SK-N-SH (cell line): Measurements from ENCODE around the gene PRKAA2. TPM values are rescaled to one million over a fixed set of nuclear protein-coding genes. Genes with fewer than 3 reads are reported as not detected.

Experiments
- CTCF ChIA-PET: fragments of 300-600, 350-600 bp; formaldehyde crosslinking; extraction: SDS; loops from one replicate; lab custom pipeline; 2021; lab: Yijun Ruan, JAX
- POLR2A ChIA-PET: fragments of 350-600 bp; sonication (Branson Sonifier 250); formaldehyde crosslinking; extraction: SDS; loops from one replicate; lab custom pipeline; 2020; ENCODE audit warnings: antibody characterized with exemption, inconsistent platforms; lab: Yijun Ruan, JAX
- DNase-seq: peaks from one replicate; pipeline ENCODE4 v3.0.0; 2012
- H2AFZ ChIP-seq: fragments of 200-600 bp; sonication (generic); 2 replicates; pipeline ENCODE4 v1.8.1; 2016; ENCODE audit warnings: antibody characterized with exemption, mild to moderate bottlenecking, low read depth
- H3F3A ChIP-seq: fragments of 200-600 bp; sonication (generic); replicated peaks from 2 replicates; pipeline ENCODE3; 2016; ENCODE audit warnings: antibody characterized with exemption, mild to moderate bottlenecking; ENCODE audit not compliant: insufficient read depth
- H3K27ac ChIP-seq, 2 experiments: fragments of 200-500 bp in 1 of 2; fragments of 200-600 bp in 1 of 2; sonication (Bioruptor generic) in 1 of 2; sonication (generic), shearing (Covaris generic) in 1 of 2; 2 replicates each; pipeline versions ENCODE4 v1.5.1 to v1.6.1; 2014 to 2016; ENCODE audit warnings: low read depth in 2 of 2, inconsistent platforms in 1 of 2, low read length in 1 of 2, mild to moderate bottlenecking in 1 of 2, mixed read lengths in 1 of 2
- H3K27me3 ChIP-seq: fragments of 200-600 bp; sonication (generic), shearing (Covaris generic); 2 replicates; pipeline ENCODE4 v1.6.1; 2016; ENCODE audit warnings: mixed run types; ENCODE audit not compliant: insufficient read depth
- H3K36me3 ChIP-seq, 2 experiments: fragments of 200-500 bp in 1 of 2; fragments of 200-600 bp in 1 of 2; sonication (Bioruptor generic) in 1 of 2; sonication (generic) in 1 of 2; replicated peaks in 1 of 2; 2 replicates each; pipeline versions ENCODE3 to v1.5.1; 2014 to 2016; ENCODE audit warnings: low read length in 1 of 2, mild to moderate bottlenecking in 1 of 2; ENCODE audit not compliant: insufficient read depth in 2 of 2, control insufficient read depth in 1 of 2
- H3K4me1 ChIP-seq, 2 experiments: fragments of 200-500 bp in 1 of 2; fragments of 200-600 bp in 1 of 2; sonication (Bioruptor generic) in 1 of 2; sonication (generic), shearing (Covaris generic) in 1 of 2; 2 replicates each; pipeline versions ENCODE4 v1.5.1 to v1.6.1; 2014 to 2016; ENCODE audit warnings: low read depth in 1 of 2, low read length in 1 of 2, mixed run types in 1 of 2; ENCODE audit not compliant: insufficient read depth in 2 of 2, control insufficient read depth in 1 of 2
- H3K4me2 ChIP-seq: fragments of 200-600 bp; sonication (generic), shearing (Covaris generic); 2 replicates; pipeline ENCODE4 v1.6.1; 2017; ENCODE audit warnings: mixed run types
- H3K4me3 ChIP-seq, 2 experiments: fragments of 200-500 bp in 1 of 2; fragments of 200-600 bp in 1 of 2; sonication (Bioruptor generic) in 1 of 2; sonication (generic), shearing (Covaris generic) in 1 of 2; 2 replicates each; pipeline versions ENCODE4 v1.5.1 to v1.8.1; 2014 to 2016; ENCODE audit warnings: low read depth in 2 of 2, inconsistent platforms in 1 of 2, low read length in 1 of 2, mild to moderate bottlenecking in 1 of 2, mixed read lengths in 1 of 2, moderate library complexity in 1 of 2
- H3K79me2 ChIP-seq: fragments of 200-600 bp; sonication (generic); 2 replicates; pipeline ENCODE4 v1.8.1; 2017; ENCODE audit warnings: mild to moderate bottlenecking; ENCODE audit not compliant: insufficient read depth
- H3K9ac ChIP-seq: fragments of 200-600 bp; sonication (generic); 2 replicates; pipeline ENCODE4 v1.6.1; 2017; ENCODE audit warnings: mixed run types
- H3K9me2 ChIP-seq: fragments of 200-600 bp; sonication (generic); 2 replicates; pipeline ENCODE4 v1.6.1; 2017; ENCODE audit warnings: mixed run types
- H3K9me3 ChIP-seq: fragments of 200-600 bp; sonication (generic); 2 replicates; pipeline ENCODE4 v1.6.1; 2017; ENCODE audit warnings: mixed run types, mild to moderate bottlenecking, moderate library complexity
- H4K20me1 ChIP-seq: fragments of 200-600 bp; sonication (generic); 2 replicates; pipeline ENCODE4 v1.6.1; 2017; ENCODE audit warnings: mild to moderate bottlenecking, mixed run types; ENCODE audit not compliant: insufficient read depth
- EP300 ChIP-seq, 2 experiments: IDR thresholded peaks; 2 replicates each; pipeline versions ENCODE4 v1.4.0 to v1.6.1; 2012; ENCODE audit warnings: borderline replicate concordance in 1 of 2, low read depth in 1 of 2, low read length in 1 of 2
- FOSL2 ChIP-seq: IDR thresholded peaks from 2 replicates; pipeline ENCODE4 v1.4.0; 2012; ENCODE audit warnings: low read depth, mild to moderate bottlenecking, moderate library complexity, borderline replicate concordance
- FOXJ3 ChIP-seq: sonication (generic); formaldehyde crosslinking; IDR thresholded peaks from 2 replicates; pipeline ENCODE4 v1.5.1; 2020; ENCODE audit warnings: mild to moderate bottlenecking, missing genetic modification reagents
- GABPA ChIP-seq: IDR thresholded peaks from 2 replicates; pipeline ENCODE4 v1.4.0; 2012; ENCODE audit warnings: low read depth, mild to moderate bottlenecking
- JUND ChIP-seq: IDR thresholded peaks from 2 replicates; pipeline ENCODE4 v1.4.0; 2012
- TCF12 ChIP-seq: IDR thresholded peaks from 2 replicates; pipeline ENCODE4 v1.4.0; 2012
- TEAD4 ChIP-seq: IDR thresholded peaks from 2 replicates; pipeline ENCODE4 v1.4.0; 2012; ENCODE audit warnings: mild to moderate bottlenecking, borderline replicate concordance; ENCODE audit not compliant: insufficient read depth
- YY1 ChIP-seq: IDR thresholded peaks from 2 replicates; pipeline ENCODE4 v1.4.0; 2012; ENCODE audit warnings: low read depth, mild to moderate bottlenecking
- WGBS: methylation state at CpG from one replicate; pipeline ENCODE4 v1.1.6; 2017; ENCODE audit warnings: low lambda C conversion rate; 5-methylcytosine and 5-hydroxymethylcytosine counted together
- polyA plus RNA-seq, 3 experiments: library from polyadenylated mRNA; depleted of rRNA; stranded (reverse); fragments of >200 nt; gene quantifications; 2 replicates each; pipeline ENCODE4 v1.2.3, GENCODE V29; 2012
- TF ChIP-seq, protein P1 (sequence below): IDR thresholded peaks from 2 replicates; pipeline ENCODE4 v1.4.0; 2012; ENCODE audit warnings: low read depth, borderline replicate concordance
- TF ChIP-seq, protein P2 (sequence below): IDR thresholded peaks from 2 replicates; pipeline ENCODE4; 2012

PRKAA2 gene
- polyA plus RNA-seq, 1 of the 3 experiments (the other 2 are of a cell fraction) = 1.5 TPM

DNA sequence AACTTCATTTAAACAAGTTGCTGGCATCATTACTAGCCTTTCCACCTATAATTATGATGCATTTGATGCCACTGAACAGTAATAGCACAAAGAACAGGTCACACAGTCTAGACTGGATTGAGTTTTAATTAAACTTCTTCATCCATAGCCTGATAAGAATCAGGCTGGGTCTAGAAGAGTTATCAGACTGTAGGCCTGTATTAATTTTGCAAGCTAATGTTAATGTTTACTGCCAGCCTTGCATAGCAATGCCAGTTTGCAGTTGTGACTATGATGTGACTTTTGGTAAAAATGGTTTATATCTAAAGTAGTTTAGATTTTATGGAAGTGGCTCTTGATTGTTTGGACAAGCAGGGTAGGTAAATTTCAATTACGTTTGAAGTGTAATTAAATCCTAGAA is 68.0 kb downstream of the PRKAA2 start:
- H2AFZ ChIP-seq = no peak overlapping the region
- no peaks in the 10 kb centered on the region for H3K79me2 ChIP-seq
- no peak overlapping the region for H3K9ac ChIP-seq
- no peak for DNase-seq
- peaks cover 0 to 17% of the 10 kb centered on the region in 2 experiments; a peak in 3 of 4 replicates for H3K4me1 ChIP-seq
- H3F3A ChIP-seq = peaks cover 9% of the 10 kb centered on the region
- POLR2A ChIA-PET = no interaction called here
- no peaks in the 10 kb centered on the region for H3K9me2 ChIP-seq
- 94% methylated on average over 1 of the region's 1 CpG for WGBS
- CTCF ChIA-PET = interaction anchor here (1.0 to 1.9 kb wide), 2 partner anchors 108 to 1435 kb away, joined by 3 to 6 read pairs; no protein-coding TSS in a partner anchor
- H3K4me2 ChIP-seq = no peak overlapping the region
- no peak overlapping the region for H3K27ac ChIP-seq
- no peak overlapping the region for H3K4me3 ChIP-seq
- no peaks in the 10 kb centered on the region for H3K9me3 ChIP-seq
- TF ChIP-seq TCF12 (no peak), GABPA (no peak), EP300 (IDR thresholded peaks at IDR 0.05; ENCODE audit: borderline replicate concordance in 1 of 2, low read depth in 1 of 2, low read length in 1 of 2) (no peak), FOXJ3 (CRISPR knock-in tag) (no peak), TEAD4 (no peak), FOSL2 (no peak)
- TF ChIP-seq, protein P1, sequence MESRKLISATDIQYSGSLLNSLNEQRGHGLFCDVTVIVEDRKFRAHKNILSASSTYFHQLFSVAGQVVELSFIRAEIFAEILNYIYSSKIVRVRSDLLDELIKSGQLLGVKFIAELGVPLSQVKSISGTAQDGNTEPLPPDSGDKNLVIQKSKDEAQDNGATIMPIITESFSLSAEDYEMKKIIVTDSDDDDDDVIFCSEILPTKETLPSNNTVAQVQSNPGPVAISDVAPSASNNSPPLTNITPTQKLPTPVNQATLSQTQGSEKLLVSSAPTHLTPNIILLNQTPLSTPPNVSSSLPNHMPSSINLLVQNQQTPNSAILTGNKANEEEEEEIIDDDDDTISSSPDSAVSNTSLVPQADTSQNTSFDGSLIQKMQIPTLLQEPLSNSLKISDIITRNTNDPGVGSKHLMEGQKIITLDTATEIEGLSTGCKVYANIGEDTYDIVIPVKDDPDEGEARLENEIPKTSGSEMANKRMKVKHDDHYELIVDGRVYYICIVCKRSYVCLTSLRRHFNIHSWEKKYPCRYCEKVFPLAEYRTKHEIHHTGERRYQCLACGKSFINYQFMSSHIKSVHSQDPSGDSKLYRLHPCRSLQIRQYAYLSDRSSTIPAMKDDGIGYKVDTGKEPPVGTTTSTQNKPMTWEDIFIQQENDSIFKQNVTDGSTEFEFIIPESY = no peak
- TF ChIP-seq, protein P2, sequence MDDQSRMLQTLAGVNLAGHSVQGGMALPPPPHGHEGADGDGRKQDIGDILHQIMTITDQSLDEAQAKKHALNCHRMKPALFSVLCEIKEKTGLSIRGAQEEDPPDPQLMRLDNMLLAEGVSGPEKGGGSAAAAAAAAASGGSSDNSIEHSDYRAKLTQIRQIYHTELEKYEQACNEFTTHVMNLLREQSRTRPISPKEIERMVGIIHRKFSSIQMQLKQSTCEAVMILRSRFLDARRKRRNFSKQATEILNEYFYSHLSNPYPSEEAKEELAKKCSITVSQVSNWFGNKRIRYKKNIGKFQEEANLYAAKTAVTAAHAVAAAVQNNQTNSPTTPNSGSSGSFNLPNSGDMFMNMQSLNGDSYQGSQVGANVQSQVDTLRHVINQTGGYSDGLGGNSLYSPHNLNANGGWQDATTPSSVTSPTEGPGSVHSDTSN = no peak
- no peaks in the 10 kb centered on the region for H3K27me3 ChIP-seq
- peaks cover 0 to 3% of the 10 kb centered on the region in 2 experiments for H3K36me3 ChIP-seq
- no peaks in the 10 kb centered on the region for H4K20me1 ChIP-seq

DNA sequence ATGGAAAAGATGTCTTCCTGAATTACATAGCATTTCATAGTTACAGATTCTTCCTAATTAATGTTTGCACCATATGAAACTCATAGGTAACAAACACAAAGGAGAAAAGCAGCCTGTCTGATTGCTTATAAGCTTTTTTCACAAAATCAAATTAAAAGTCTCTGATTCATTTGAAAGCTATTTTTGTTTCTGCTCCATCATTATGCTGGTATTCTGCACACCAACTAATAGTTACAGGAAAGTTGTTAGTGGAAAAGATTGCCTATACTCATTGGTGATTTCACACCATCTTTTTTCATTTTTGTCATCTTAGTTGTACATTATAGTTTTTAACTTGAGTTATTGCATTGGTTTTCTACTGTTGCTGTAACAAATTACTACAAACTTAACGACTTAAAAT is 70.0 kb downstream of the PRKAA2 start:
- peaks cover 5% of the 10 kb centered on the region for H3F3A ChIP-seq
- H3K4me3 ChIP-seq = no peak overlapping the region
- no peaks in the 10 kb centered on the region for H3K79me2 ChIP-seq
- H3K9me2 ChIP-seq = no peaks in the 10 kb centered on the region
- H3K4me2 ChIP-seq = no peak overlapping the region
- no peaks in the 10 kb centered on the region for H3K36me3 ChIP-seq
- H3K27me3 ChIP-seq = no peaks in the 10 kb centered on the region
- H3K4me1 ChIP-seq = peaks cover 0 to 17% of the 10 kb centered on the region in 2 experiments; a peak in 3 of 4 replicates
- H4K20me1 ChIP-seq = no peaks in the 10 kb centered on the region
- DNase-seq = no peak
- POLR2A ChIA-PET = no interaction called here
- no peaks in the 10 kb centered on the region for H3K9me3 ChIP-seq
- H2AFZ ChIP-seq = peak overlapping the region; percentile 5; the same call in 1 of the 2 replicates
- WGBS = 80% methylated on average over 1 of the region's 1 CpG
- CTCF ChIA-PET = no interaction called here
- H3K27ac ChIP-seq = no peak overlapping the region
- H3K9ac ChIP-seq = no peak overlapping the region
- peak; percentile 28; the same call in 1 of the 2 replicates for TF ChIP-seq FOSL2
- no peak for TF ChIP-seq YY1
- TF ChIP-seq JUND = 0 out of 2 replicates have a peak, but pooled peaks have one; percentile 15
